GM04504 (cell line): ENCODE results near the gene GMPR.
"Not testable (repeated sequence)": the region's sequence is repeated elsewhere in the genome, so short reads cannot be mapped to it uniquely, and the experiment has no call there.

Experiments
- DNase-seq: peaks from one replicate; pipeline ENCODE4 v3.0.0-alpha.2; 2012; ENCODE audit warnings: low read depth

GMPR gene

DNA sequence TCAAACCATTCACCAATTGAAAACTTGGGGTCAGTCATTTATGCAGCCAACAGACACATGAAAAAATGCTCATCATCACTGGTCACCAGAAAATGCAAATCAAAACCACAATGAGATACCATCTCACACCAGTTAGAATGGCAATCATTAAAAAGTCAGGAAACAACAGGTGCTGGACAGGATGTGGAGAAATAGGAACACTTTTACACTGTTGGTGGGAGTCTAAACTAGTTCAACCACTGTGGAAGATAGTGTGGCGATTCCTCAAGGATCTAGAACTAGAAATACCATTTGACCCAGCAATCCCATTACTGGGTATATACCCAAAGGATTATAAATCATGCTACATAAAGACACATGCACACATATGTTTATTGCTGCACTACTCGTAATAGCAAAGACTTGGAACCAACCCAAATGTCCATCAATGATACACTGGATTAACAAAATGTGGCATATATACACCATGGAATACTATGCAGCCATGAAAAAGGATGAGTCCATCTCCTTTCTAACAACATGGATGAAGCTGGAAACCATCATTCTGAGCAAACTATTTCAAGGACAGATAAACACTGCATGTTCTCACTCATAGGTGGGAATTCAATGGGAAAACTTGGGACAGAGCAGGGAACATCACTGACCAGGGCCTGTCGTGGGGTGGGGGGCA lies 13.2 kb upstream of the GMPR start:
- DNase-seq: not testable (repeated sequence)

DNA sequence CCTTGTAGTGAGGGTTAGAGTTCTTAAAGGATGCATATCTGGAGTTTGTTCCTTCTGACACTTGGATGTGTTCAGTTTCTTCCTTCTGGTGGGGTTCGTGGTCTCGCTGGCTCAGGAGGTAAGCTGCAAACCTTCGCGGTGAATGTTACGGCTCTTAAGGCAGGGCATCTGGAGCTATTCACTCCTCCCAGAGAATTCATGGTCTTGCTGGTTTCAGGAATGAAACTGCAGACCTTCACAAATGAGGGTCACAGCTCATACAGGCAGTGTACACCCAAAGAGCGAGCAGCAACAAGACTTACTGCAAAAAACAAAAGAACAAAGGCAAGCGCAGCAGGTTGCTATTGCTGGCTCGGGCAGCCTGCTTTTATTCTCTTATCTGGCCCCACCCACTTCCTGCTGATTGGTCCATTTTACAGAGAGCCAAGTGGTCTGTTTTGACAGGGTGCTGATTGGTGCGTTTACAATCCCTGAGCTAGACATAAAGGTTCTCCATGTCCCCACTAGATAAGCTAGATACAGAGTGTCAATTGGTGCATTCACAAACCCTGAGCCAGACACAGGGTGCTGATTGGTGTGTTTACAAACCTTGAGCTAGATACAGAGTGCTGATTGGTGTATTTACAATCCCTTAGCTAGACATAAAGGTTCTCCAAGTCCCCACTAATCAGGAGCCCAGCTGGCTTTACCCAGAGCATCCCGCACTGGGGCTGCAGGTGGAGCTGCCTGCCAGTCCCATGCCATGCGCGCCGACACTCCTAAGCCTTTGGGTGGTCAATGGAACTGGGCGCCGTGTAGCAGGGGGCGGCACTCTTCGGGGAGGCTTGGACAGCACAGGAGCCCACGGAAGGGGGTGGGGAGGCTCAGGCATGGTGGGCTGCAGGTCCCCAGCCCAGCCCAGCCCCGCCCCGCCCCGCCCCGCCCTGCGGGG lies 12.0 kb upstream of the GMPR start:
- DNase-seq: not testable (repeated sequence)

GRCh38 chr6:16227048-16227562 lies 11.3 kb upstream of the GMPR start:
- DNase-seq: no peak

GRCh38 chr6:16227605-16228004 lies 10.8 kb upstream of the GMPR start:
- no peak for DNase-seq

DNA sequence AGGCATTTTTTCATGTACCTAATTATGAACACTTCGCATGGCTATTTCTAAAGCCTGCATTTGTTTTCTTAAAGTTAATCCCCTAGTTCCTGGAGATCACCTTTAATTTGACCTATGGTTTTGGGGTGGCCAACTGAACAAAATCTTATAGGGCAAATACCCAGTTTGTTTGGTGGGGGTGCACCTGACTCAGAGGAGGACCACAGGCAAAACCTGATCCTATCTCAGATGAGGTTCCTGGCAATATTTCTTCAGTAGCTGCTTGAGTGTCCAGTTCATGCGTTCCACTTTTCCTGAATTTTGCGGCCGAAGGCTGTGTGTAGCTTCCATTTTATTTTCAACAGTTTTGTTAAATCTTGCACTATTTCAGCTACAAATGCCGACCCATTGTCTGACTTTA lies 10.3 kb upstream of the GMPR start:
- no peak for DNase-seq

GRCh38 chr6:16228709-16229665 lies 9.4 kb upstream of the GMPR start:
- no peak for DNase-seq

DNA sequence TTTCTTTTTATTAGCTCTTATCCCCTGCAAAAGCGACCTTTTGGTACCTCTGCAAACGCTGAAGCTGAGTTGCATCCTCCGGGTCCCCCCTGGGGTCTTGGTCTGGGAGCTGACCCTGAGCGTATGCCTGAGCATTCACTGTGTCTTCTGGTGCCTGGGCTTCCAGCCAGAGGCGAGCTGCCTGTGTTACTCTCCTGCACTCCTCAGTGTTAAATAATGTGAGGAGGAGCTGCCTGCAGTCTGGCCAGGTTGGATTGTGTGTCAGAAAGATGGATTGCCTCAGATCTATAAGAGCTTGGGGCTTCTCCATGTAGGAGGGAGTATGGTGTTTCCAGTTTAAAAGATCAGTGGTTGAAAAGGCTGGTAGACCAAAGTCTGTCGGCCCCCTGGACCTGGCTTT lies 8.7 kb upstream of the GMPR start:
- no peak for DNase-seq

DNA sequence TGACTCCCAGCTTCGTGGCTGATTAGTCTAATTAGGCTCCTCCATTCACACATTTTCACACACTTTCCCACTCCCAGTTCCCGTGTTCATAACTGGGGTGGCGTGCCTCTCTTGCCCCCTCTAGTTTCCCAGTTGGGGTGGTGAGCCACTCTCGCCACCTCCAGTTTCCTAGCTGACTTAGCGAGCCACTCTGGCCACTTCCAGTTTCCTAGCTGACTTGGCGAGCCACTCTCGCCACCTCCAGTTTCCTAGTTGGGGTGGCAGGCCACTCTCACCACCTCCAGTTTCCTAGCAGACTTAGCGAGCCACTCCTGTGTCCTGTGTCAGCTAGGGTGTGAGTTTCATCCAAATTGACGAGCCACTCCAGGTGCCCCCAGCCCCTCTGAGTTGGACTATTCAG lies 7.4 kb upstream of the GMPR start:
- DNase-seq: no peak

DNA sequence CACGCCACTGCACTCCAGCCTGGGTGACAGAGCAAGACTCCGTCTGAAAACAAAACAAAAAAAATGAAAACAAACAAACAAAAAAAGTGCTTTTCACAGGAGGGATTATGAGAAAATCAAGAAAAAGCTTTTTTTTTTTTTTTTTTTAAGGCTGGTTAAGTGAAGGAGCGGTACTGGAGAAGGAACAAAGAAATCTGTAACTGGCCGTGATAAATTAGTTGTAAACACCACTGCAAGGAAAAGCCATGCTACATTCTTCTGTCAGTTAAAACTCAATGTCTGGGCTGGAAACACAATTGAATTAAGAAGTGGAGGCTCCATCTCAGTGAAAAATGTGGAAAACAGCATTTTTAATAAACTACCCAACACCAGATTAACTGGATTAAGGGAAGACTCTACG lies 6.3 kb upstream of the GMPR start:
- DNase-seq: no peak

- no peak for DNase-seq
These were observed 2.3 kb upstream of the GMPR start for GRCh38 chr6:16236009-16236501.

GRCh38 chr6:16236631-16237199 lies 1.7 kb upstream of the GMPR start:
- no peak for DNase-seq

DNA sequence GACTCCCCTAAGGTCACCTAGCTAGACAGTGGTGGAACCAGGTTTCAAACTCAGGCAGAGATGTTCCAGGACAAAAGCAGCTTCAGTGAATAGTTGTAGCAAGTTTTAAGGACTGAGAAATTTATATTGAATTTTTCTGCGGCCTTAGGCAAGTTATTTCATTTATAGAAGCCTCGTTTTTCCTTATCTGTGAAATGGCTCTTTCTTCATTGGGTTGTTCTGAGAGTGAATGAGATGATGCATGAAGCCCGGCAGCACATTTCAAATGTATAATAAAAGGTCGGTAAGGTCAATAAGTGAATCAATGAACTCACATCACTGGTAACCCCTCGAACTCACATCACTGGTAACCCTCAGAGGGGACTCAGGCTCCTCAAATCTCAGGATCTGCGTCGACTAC lies 1.1 kb upstream of the GMPR start:
- no peak for DNase-seq

DNA sequence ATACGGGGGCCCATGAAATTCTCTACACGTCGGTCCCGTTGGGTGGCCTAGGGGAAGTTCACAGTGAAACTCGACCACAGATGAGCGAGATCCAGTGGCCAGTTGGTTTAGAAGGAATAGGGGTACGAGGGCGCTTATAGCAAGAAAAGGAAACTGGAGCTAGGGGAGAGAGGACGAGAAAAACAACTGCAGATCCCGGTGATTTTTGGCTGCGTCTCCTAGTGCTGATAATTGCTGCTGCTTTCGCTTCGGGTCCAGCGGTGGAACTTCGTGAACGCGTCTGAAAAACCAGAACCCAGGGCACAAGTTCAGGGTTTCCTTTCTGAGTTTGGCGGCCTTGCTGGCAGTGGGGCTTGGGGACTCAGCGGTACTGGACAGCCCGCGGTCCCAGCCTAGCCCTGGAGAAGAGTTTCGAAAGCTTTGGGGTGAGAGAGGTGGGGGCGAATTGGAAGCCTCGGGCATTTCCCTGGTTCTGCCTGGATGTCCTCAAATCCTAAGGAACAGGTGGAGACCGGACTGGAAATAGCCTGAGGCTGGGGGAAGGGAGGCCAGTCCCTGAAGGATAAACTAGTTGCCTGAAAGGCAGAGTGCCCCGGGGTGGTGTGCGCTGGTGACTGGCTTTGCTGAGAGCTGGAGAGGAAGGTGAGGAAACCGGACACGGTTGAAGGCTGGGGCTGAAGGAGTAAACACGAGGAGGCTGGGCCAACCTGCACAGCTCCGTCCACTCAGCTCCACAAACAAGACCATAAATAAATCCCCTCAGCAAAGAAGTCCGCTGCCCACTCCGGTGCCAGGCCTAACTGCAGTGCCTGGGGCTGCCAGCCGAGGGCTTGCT lies 793 bp downstream of the GMPR start:
- DNase-seq: no peak

DNA sequence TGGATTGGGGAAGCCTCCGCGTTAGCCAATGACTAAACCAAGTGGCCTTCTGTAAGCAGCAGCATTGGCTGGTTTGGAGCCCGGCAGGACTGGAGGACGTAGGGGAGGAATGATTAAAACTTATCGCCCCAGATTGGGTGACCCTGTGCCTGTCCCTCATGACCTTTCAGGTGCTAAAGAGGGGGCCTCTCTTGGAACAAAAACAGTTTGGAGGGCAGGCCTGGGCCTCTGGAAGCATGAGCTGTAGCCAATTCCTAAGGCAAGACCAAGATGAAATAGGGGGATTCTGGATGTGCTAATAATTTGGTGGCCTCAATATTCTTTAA lies 1.4 kb downstream of the GMPR start:
- no peak for DNase-seq

GRCh38 chr6:16240589-16241320 lies 2.4 kb downstream of the GMPR start:
- no peak for DNase-seq

- DNase-seq: no peak
These were observed 2.9 kb downstream of the GMPR start for GRCh38 chr6:16241321-16241689.

DNA sequence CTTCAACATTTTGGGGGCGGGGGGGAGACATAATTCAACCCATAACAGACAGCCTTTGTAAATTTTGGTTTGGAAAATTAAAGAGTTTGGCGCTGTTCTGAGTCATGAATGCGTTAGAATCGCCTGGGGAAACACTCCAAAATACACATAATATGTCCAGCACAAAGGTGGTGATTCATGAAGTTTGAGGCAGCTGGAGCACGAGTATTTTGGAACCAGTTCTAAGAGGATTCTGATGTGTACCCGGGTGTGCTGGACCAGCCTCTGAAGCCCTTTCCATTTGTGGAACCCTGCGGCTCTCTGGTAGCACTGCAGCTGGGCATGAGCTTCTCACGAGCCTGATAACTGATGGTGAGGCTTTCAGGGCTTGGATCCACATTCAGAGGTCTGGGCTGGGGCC lies 4.7 kb downstream of the GMPR start:
- no peak for DNase-seq

GRCh38 chr6:16243664-16244063 lies 5.3 kb downstream of the GMPR start:
- DNase-seq: no peak

DNA sequence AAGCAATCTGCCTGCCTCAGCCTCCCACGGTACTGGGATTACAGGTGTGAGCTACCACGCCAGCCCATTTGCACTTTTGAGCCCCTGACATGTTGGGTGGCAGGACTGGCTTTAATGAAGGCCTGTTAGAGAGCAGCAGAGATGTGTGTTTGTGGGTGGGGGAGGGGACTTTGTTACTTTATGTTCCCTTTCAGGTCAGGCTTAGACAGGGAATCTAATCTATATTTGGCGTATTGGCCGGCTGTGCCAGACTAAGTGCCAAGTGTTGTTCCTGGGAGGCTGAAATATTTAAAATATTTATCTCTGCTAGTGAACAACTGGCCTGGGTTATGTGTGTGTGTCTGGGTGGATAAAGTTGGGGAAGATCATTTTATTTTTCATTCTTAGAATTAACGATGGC lies 6.1 kb downstream of the GMPR start:
- no peak for DNase-seq

DNA sequence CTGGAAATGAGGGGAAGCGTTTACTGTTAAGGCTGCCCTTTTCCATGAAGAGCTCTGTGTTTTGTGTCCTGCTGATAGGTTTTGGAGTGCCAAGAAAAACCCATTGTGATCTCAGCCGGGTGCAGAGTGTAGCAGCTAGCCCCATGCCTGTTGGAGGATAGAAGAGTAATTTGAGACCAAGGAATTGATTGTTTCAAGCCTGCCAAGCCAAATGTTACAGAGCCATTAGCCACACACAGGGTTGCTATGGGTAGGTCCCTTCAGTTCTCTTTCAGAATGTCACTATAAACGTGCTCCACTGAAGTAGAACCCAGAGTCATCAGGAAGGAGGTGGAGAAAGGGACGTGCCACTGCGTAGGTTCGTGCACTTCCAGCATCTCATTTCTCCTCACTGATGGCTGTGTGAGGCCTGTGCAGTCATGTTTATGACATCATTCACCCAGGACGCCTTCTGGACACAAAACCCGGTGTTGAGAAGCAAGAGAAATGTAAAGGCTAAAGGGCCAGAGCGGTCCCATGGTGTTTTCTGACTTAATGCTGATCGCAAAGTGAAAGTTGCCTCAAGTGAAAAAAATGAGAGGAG lies 6.6 kb downstream of the GMPR start:
- DNase-seq: no peak
